SKM-1 (cell line): Measurements from ENCODE around the gene TSPYL2.

ENCODE experiments used
- DNase-seq: peaks from one replicate; lab custom pipeline; 2025; ENCODE audit not compliant: unreplicated experiment; lab: John Stamatoyannopoulos, UW

Gene TSPYL2

GRCh38 chrX:53081925-53082772 lies at the start of gene TSPYL2:
TSPYL2 (plus strand) TSS chrX:53082367; CDS start chrX:53082499, 132 bp downstream.
- peak; percentile 63 for DNase-seq

GRCh38 chrX:53036149-53036548 lies 46.0 kb upstream of the TSPYL2 start:
- no peak for DNase-seq

DNA sequence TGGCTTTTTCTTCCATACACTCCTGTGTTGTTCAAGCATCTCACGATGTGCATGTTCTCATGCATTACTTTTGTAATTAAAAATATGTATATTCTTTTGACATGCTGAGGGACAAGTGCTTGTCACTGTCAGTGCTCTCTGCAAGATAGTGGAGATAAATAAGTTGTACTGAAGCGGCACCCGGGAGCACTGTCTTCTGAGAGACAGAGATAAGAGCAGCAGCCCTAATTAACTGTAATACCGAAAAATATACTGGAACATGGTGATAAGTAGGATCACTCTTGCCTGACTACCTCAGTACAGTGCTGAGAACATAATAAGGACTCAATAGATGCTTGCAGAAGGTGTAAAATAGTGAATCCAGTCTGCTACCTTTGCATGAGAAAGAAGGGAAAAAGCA lies 42.9 kb upstream of the TSPYL2 start:
- DNase-seq = no peak

DNA sequence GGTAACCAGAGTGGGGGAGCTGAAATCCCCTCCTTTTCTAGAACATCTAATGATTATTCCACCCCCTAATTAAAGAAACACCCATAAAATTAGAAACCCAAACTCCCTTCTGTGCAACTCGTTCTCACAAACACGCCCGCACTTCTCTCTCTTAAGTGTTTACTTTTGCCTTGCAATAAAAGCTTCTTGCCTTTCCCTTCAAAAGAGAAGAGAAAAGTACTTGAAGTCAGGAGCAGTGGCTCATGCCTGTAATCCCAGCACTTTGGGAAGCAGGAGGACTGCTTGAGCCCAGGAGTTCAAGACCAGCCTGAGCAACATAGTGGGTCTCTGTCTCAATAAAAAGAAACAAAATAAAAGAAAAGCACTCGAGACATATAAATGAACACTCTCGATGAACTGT lies 37.2 kb upstream of the TSPYL2 start:
- no peak for DNase-seq

DNA sequence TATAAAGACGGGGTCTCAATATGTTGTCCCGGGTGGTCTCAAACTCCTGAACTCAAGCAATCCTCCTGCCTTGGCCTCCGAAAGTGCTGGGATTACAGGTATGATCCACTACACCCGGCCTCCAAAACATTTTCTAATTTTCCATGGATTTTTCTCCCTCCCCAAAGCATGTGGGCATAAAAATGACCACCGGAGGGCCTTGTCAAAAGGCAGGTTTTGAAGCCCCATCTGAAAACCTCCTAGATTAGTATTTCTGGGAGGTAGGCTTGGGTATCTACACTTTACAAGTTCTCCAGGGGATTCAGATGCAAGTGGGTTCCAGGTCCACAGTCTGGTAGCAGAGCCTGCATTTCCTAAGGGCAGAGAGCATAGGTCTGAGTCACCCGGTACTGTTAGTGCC lies 34.9 kb upstream of the TSPYL2 start:
- no peak for DNase-seq

DNA sequence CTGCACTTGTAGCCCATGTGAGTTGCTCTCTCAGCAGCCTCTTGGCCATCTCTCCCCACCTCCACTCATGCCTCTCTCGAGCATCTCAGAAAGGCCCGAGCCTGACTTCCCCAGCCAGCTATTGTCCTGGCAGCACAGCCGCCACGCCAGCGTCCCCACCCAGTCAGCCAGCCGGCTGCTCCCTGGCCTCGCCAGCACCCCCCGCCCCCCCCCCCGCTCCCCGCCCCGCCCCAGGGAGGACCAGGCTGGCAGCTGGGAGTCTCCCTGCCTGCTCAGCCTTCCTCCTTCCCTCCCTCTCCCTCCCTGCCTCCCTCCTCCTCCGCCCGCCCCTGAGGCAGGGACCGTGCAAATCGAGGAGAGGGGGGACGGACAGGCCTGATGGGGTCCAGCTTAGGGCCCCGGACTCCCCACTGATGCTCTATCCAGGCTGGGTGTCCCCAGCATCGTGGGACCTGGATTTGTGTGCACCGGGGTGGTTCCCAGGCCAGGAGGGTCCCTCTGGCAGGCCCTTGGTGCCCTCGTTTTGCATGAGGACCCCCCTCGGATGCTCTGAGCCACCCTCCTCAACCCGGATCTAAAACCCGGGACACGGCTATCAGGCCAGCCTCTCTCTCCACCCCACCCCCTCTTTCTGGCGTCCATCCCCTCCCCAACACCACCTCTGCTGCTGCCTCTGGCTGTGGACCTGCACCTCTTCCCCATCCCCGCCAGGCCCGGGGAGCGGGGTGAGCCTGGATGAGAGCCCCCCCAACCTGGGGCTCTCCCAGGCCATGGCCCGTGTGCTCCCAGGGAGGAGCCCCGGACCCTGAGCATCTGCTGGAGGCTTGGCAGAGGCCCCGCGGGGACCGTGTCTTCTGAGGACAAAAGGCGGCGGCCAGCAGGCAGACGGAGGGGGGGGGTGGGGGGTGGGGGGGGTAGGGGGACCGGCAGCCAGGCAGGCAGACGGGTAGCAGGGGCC lies 33.7 kb upstream of the TSPYL2 start, which contains the start of gene GPR173:
GPR173 (plus strand) TSS at position 621 of the 958 bp plus-strand sequence. CDS start 27,833 bp downstream, outside the sequence.
- no peak for DNase-seq

DNA sequence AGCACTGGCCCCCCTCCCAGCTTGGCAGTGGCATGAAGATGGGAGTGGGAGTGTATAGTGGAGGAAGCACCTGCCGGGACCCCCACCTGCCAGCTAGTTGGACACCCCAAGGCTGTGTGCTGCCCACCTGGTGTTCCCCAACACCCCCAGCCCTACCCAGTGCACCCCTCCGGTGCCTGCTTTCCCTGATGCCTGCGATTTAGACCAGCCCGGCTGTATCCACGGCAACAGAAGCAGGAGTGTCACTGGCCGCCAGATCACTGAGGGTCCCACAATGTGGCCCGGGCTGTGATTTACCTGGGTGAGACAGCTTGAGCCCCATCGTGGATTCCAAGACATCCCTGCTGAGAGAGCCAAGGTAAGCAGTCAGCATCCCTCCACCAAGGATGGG lies 33.0 kb upstream of the TSPYL2 start:
- DNase-seq = no peak

DNA sequence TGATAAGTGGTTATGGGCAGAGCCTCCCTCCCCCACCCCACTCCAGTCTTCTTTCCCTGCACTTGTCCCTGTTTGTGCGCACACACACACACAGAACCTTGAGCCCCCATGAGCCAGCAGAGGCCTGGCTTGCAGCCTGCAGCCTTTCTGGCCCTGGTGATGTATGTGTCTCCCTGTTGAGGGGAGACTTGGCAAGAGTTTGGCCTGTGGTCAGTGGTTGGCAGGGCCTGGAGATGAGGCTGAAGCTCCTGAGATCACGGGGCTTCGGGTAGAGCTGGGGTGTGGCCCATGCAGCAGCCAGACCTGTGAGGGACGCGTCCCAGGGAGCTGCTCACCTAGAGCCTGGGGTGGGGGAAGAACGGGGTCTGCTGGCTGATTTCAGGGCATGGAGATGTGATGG lies 31.3 kb upstream of the TSPYL2 start:
- no peak for DNase-seq

- no peak for DNase-seq
These were observed 26.8 kb upstream of the TSPYL2 start for GRCh38 chrX:53055244-53055849.

DNA sequence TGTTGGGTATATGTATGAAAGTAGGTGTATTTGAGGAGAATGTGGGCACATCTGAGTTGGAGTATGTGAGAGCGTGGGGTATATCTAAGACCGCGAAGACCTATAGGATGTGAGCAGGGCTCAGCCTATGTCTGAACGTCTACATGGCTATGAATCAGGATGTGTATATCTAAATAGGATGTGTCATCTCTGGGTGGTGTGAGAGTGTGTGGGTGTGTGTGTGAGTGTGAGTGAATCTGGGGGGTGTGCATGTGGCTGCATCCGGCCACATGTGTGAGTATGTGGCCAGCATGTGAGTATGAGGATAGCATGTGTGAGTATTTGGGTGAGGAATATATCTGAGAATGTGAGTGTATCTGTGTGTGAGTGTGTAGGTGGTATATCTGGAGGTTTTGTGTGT lies 25.9 kb upstream of the TSPYL2 start:
- no peak for DNase-seq

GRCh38 chrX:53065104-53065503 lies 17.1 kb upstream of the TSPYL2 start:
- DNase-seq = no peak

DNA sequence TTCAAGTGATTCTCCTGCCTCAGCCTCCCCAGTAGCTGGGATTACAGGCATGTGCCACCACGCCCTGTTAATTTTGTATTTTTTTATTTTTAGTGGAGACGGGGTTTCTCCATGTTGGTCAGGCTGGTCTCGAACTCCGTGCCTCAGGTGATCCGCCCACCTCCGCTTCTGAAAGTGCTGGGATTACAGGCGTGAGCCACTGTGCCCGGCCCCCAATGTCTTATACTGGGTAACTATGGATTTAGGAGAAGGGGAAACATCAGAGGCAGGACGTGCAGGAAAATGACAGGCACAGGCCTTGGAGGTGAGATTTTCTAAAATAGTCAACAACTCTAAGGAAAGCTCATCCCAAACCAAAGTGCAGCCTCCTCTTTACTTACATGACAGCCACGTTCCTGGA lies 11.1 kb upstream of the TSPYL2 start:
- no peak for DNase-seq

GRCh38 chrX:53071604-53072417 lies 10.4 kb upstream of the TSPYL2 start:
- DNase-seq = no peak

DNA sequence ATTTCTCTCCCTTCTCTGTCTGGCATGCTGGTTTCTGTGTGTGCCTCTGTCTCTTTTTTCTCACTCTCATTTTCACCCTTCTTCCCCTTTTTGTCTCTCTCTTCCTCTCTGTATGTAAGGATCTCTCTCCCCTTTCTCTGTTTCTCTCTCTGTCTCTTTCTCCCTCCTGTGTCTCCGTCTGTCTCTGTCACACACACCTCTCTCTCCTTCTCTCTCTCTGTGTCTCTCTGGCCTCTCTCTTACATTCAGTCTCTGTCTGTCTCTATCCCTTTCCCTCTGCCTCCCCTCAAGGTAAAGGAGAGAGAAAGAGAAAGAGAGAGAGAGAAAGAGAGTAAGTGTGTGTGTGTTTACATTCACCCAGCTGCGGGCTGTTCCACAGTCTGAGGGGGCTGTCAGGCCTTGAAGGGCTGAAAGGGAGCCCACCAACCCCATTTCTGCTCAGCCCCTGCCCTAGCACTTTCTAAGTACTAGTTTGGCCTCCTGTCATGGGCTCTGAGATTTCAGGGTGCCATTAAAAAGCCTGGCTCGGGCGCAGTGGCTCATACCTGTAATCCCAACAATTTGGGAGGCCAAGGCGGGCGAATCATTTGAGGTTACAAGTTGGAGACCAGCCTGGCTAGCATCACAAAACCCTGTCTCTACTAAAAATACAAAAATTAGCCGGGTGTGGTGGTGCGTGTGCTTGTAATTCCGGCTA lies 9.6 kb upstream of the TSPYL2 start:
- no peak for DNase-seq

- no peak for DNase-seq
These were observed 9.0 kb upstream of the TSPYL2 start for GRCh38 chrX:53073115-53073586.

GRCh38 chrX:53075011-53075410 lies 7.2 kb upstream of the TSPYL2 start:
- DNase-seq = no peak

- DNase-seq = no peak
These were observed 5.5 kb upstream of the TSPYL2 start for GRCh38 chrX:53076671-53077070.

DNA sequence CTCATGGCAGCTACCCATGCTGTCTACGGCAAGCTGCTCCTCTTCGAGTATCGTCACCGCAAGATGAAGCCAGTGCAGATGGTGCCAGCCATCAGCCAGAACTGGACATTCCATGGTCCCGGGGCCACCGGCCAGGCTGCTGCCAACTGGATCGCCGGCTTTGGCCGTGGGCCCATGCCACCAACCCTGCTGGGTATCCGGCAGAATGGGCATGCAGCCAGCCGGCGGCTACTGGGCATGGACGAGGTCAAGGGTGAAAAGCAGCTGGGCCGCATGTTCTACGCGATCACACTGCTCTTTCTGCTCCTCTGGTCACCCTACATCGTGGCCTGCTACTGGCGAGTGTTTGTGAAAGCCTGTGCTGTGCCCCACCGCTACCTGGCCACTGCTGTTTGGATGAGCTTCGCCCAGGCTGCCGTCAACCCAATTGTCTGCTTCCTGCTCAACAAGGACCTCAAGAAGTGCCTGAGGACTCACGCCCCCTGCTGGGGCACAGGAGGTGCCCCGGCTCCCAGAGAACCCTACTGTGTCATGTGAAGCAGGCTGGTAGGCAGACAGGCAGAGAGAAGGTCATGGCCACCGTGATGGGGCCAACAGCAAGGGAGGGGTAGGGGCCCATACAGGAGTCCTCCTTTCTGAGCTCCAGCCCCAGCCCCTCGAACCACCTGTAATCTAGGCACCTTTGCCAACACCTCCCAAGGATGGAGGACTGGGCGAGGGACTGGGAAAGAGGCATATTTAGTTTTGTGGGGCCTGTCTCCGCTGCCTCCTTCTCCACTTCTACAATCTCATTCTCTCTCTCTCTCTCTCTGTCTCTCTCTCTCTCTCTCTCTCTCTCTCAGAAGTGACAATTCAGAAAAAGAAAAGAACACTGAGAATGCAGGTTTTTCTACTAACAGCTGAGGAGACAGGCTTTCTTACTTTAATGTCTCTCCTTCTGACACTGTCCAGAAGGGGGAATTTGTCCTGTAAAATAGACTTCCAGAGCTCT lies 4.7 kb upstream of the TSPYL2 start:
- DNase-seq = no peak

- no peak for DNase-seq
These were observed 3.2 kb upstream of the TSPYL2 start for GRCh38 chrX:53078943-53079342.
